GM19397 (cell line): Measurements from ENCODE around the gene DMAP1.
"Not testable (repeated sequence)": the region's sequence is repeated elsewhere in the genome, so short reads cannot be mapped to it uniquely, and the experiment has no call there.

Experiments used
- ATAC-seq: cut with Tn5 transposase; IDR thresholded peaks from one replicate; pipeline ENCODE4 v1.9.1; 2021; ENCODE audit warnings: mild to moderate bottlenecking, moderate library complexity; ENCODE audit not compliant: unreplicated experiment

Gene DMAP1

GRCh38 chr1:44213222-44214112 lies at the start of gene DMAP1:
Gene DMAP1 (plus strand): TSS chr1:44213471. CDS start chr1:44213754, 283 bp downstream.
- peak; percentile 59 for ATAC-seq

- no peak for ATAC-seq
These were observed 44.7 kb upstream of the DMAP1 start for GRCh38 chr1:44168520-44169098.

- ATAC-seq, result no peak
These were observed 42.9 kb upstream of the DMAP1 start for GRCh38 chr1:44170281-44170823.

- no peak for ATAC-seq
These were observed 38.6 kb upstream of the DMAP1 start for GRCh38 chr1:44174630-44175029.

GRCh38 chr1:44200336-44200735 lies 12.9 kb upstream of the DMAP1 start:
- ATAC-seq, result no peak

- ATAC-seq, result not testable (repeated sequence)
These were observed 6.7 kb upstream of the DMAP1 start for GRCh38 chr1:44206545-44206944.

GRCh38 chr1:44208226-44208625 lies 5.0 kb upstream of the DMAP1 start:
- no peak for ATAC-seq

- no peak for ATAC-seq
These were observed 2.7 kb upstream of the DMAP1 start for GRCh38 chr1:44210595-44210994.

GRCh38 chr1:44212355-44213221 lies 683 bp upstream of the DMAP1 start:
- no peak for ATAC-seq

- ATAC-seq, result no peak
These were observed 4.6 kb downstream of the DMAP1 start for GRCh38 chr1:44217809-44218410.

GRCh38 chr1:44218503-44219300 lies 5.4 kb downstream of the DMAP1 start:
- ATAC-seq, result no peak

- ATAC-seq, result no peak
These were observed 6.0 kb downstream of the DMAP1 start for GRCh38 chr1:44219301-44219626.

- no peak for ATAC-seq
These were observed 6.9 kb downstream of the DMAP1 start for GRCh38 chr1:44220001-44220751.

- ATAC-seq, result no peak
These were observed 7.5 kb downstream of the DMAP1 start for GRCh38 chr1:44220755-44221154.

- no peak for ATAC-seq
These were observed 8.5 kb downstream of the DMAP1 start for GRCh38 chr1:44221769-44222168.

- no peak for ATAC-seq
These were observed 9.3 kb downstream of the DMAP1 start for GRCh38 chr1:44222397-44223186.

- ATAC-seq, result no peak
These were observed 9.9 kb downstream of the DMAP1 start for GRCh38 chr1:44223187-44223610.

GRCh38 chr1:44225761-44226160 lies 12.5 kb downstream of the DMAP1 start:
- no peak for ATAC-seq
